HepG2 (cell line): ENCODE measurements around the gene ADCY9. TPM values are rescaled to one million over a fixed set of nuclear protein-coding genes. Genes with fewer than 3 reads are reported as not detected.
A peak's percentile ranks its signal among the peaks of the same experiment; 100 is the strongest.

Experiments
- CEBPB ChIP-seq: IDR thresholded peaks from 2 replicates; pipeline ENCODE4 v1.6.1; 2011; ENCODE audit warnings: low read depth, low read length, improper control_type of control experiment, borderline replicate concordance
- CHD2 ChIP-seq: IDR thresholded peaks from 2 replicates; pipeline ENCODE4 v1.6.1; 2011; ENCODE audit warnings: low read depth, low read length, improper control_type of control experiment
- ESRRA ChIP-seq: sonication (generic); formaldehyde crosslinking; IDR thresholded peaks from 2 replicates; pipeline ENCODE4 v1.5.1; 2020; ENCODE audit warnings: mild to moderate bottlenecking, low read depth, missing genetic modification reagents
- HDAC1 ChIP-seq: sonication (generic); formaldehyde crosslinking; IDR thresholded peaks from 2 replicates; pipeline ENCODE4 v1.5.1; 2020; ENCODE audit warnings: mild to moderate bottlenecking, missing genetic modification reagents
- HDAC2 ChIP-seq: sonication (generic); formaldehyde crosslinking; IDR thresholded peaks from 2 replicates; pipeline ENCODE4 v1.4.0; 2020; ENCODE audit warnings: missing genetic modification reagents
- HNF4G ChIP-seq, 2 experiments: sonication (generic) in 1 of 2; formaldehyde crosslinking in 1 of 2; IDR thresholded peaks; 2 replicates each; pipeline versions ENCODE4 v1.4.0 to v1.6.1; 2011 to 2020; ENCODE audit warnings: borderline replicate concordance in 2 of 2, low read depth in 2 of 2, mild to moderate bottlenecking in 2 of 2, low read length in 1 of 2, missing genetic modification reagents in 1 of 2, moderate library complexity in 1 of 2
- HOXA5 ChIP-seq: sonication (generic); formaldehyde crosslinking; IDR thresholded peaks from 2 replicates; pipeline ENCODE4 v1.4.0; 2020; ENCODE audit warnings: missing genetic modification reagents
- KIAA2018 ChIP-seq: sonication (generic); formaldehyde crosslinking; IDR thresholded peaks from 2 replicates; pipeline ENCODE4 v1.5.0; 2020; ENCODE audit warnings: mild to moderate bottlenecking, missing genetic modification reagents, borderline replicate concordance
- MAX ChIP-seq: IDR thresholded peaks from 2 replicates; pipeline ENCODE4 v1.6.1; 2012; ENCODE audit warnings: inconsistent platforms
- MEIS2 ChIP-seq: sonication (generic); formaldehyde crosslinking; IDR thresholded peaks from 2 replicates; pipeline ENCODE4 v1.9.0; 2021; ENCODE audit warnings: mild to moderate bottlenecking, missing genetic modification reagents
- MLX ChIP-seq: IDR thresholded peaks from 2 replicates; pipeline ENCODE4 v1.6.1; 2016
- MYC ChIP-seq: sonication (generic); formaldehyde crosslinking; IDR thresholded peaks from 2 replicates; pipeline ENCODE4 v1.9.0; 2021; ENCODE audit warnings: missing genetic modification reagents, borderline replicate concordance
- PCBP2 ChIP-seq: fragments of 200-400 bp; formaldehyde crosslinking; optimal IDR thresholded peaks from 2 replicates; pipeline ENCODE3; 2018; ENCODE audit warnings: low read length, low read depth; ENCODE audit not compliant: poor library complexity, severe bottlenecking
- SALL1 ChIP-seq: sonication (generic); formaldehyde crosslinking; IDR thresholded peaks from 2 replicates; pipeline ENCODE4 v1.8.0; 2022; ENCODE audit warnings: mild to moderate bottlenecking, missing genetic modification reagents
- SETDB1 ChIP-seq: sonication (generic); formaldehyde crosslinking; IDR thresholded peaks from 2 replicates; pipeline ENCODE4 v1.5.1; 2020; ENCODE audit warnings: missing genetic modification reagents, mild to moderate bottlenecking, borderline replicate concordance
- SRSF9 ChIP-seq: fragments of 200-400 bp; formaldehyde crosslinking; IDR thresholded peaks from 2 replicates; pipeline ENCODE4 v1.6.1; 2018; ENCODE audit warnings: borderline replicate concordance, mild to moderate bottlenecking, low read depth, low read length; ENCODE audit not compliant: insufficient read depth, poor library complexity, severe bottlenecking
- ZFX ChIP-seq: sonication (generic); formaldehyde crosslinking; IDR thresholded peaks from 2 replicates; pipeline ENCODE4 v1.4.0; 2020; ENCODE audit warnings: mild to moderate bottlenecking, low read depth, missing genetic modification reagents, moderate library complexity
- ZMYM2 ChIP-seq: sonication (generic); formaldehyde crosslinking; IDR thresholded peaks from 2 replicates; pipeline ENCODE4 v1.8.0; 2022; ENCODE audit warnings: mild to moderate bottlenecking, missing genetic modification reagents
- ZMYM3 ChIP-seq: sonication (generic); formaldehyde crosslinking; IDR thresholded peaks from 2 replicates; pipeline ENCODE4 v1.5.1; 2020; ENCODE audit warnings: mild to moderate bottlenecking, missing genetic modification reagents
- ZNF264 ChIP-seq: sonication (generic); formaldehyde crosslinking; IDR thresholded peaks from 2 replicates; pipeline ENCODE4 v1.4.0; 2020; ENCODE audit warnings: missing genetic modification reagents
- ZNF614 ChIP-seq: IDR thresholded peaks from 2 replicates; pipeline ENCODE4 v1.6.1; 2018; ENCODE audit warnings: missing biosample characterization, missing genetic modification reagents, inconsistent platforms, borderline replicate concordance
- polyA plus RNA-seq, 8 experiments: library from polyadenylated mRNA; depleted of rRNA in 3 of 8; stranded (reverse) in 7 of 8; unstranded in 1 of 8; fragments of >200 nt; fragmentation: Illumina TruSeq in 4 of 8; extraction: Trizol in 4 of 8; gene quantifications; 2 replicates each; pipeline versions ENCODE4 v1.2.1 to v1.2.3, GENCODE V29; 2011 to 2016; ENCODE audit warnings: low read depth in 4 of 8, missing spikeins in 1 of 8, mixed read lengths in 1 of 8; ENCODE audit not compliant: insufficient read depth in 1 of 8
- total RNA-seq, 5 experiments: library from RNA; depleted of rRNA; stranded (reverse); fragments of >200 nt; fragmentation: Illumina TruSeq; extraction: Trizol; gene quantifications; 2 replicates each; pipeline ENCODE4 v1.2.3, GENCODE V29; 2016; ENCODE audit warnings: low read depth in 1 of 5

The ADCY9 gene
- total and polyA plus RNA-seq, 2 of the 13 experiments (the other 11 are each of a cell fraction or from before 2014, with no cell fraction given) = 11.2 to 13.9 TPM

GRCh38 chr16:4094127-4094773, 22.0 kb downstream of the ADCY9 start (continued):
- TF ChIP-seq SRSF9 (no peak), ZNF264 (peak; percentile 58; the same call in 1 of the 2 replicates), MYC (CRISPR knock-in tag) (peak; percentile 26; the same call in 1 of the 2 replicates), HNF4G (IDR thresholded peaks at IDR 0.05; ENCODE audit: borderline replicate concordance, low read depth, low read length) (peak; percentile 58; the same call in 1 of the 2 replicates), HNF4G (CRISPR knock-in tag; IDR thresholded peaks at IDR 0.05; ENCODE audit: borderline replicate concordance, low read depth) (no peak), ZMYM2 (CRISPR knock-in tag) (0 out of 2 replicates have a peak, but pooled peaks have one; percentile 49), MEIS2 (CRISPR knock-in tag) (peak; percentile 17; the same call in 1 of the 2 replicates), PCBP2 (no peak), HDAC2 (CRISPR knock-in tag) (peak; percentile 81), SALL1 (CRISPR knock-in tag) (peak; percentile 69), CEBPB (peak; percentile 89), CHD2 (0 out of 2 replicates have a peak, but pooled peaks have one; percentile 47), MLX (CRISPR knock-in tag) (peak; percentile 25; the same call in 1 of the 2 replicates), HOXA5 (CRISPR knock-in tag) (no peak), ZMYM3 (CRISPR knock-in tag) (peak; percentile 57; the same call in 1 of the 2 replicates), ESRRA (CRISPR knock-in tag) (peak; percentile 85; the same call in 1 of the 2 replicates), MAX (peak; percentile 58; the same call in 1 of the 2 replicates), ZFX (CRISPR knock-in tag) (0 out of 2 replicates have a peak, but pooled peaks have one; percentile 15), HDAC1 (CRISPR knock-in tag) (peak; percentile 70), KIAA2018 (no peak), ZNF614 (CRISPR knock-in tag) (peak; percentile 75), SETDB1 (CRISPR knock-in tag) (no peak)
